NCI-H1436 (cell line): ENCODE measurements around the gene APP.

ENCODE experiments used
- DNase-seq: peaks from one replicate; lab custom pipeline; 2025; lab: John Stamatoyannopoulos, UW

Gene APP

DNA sequence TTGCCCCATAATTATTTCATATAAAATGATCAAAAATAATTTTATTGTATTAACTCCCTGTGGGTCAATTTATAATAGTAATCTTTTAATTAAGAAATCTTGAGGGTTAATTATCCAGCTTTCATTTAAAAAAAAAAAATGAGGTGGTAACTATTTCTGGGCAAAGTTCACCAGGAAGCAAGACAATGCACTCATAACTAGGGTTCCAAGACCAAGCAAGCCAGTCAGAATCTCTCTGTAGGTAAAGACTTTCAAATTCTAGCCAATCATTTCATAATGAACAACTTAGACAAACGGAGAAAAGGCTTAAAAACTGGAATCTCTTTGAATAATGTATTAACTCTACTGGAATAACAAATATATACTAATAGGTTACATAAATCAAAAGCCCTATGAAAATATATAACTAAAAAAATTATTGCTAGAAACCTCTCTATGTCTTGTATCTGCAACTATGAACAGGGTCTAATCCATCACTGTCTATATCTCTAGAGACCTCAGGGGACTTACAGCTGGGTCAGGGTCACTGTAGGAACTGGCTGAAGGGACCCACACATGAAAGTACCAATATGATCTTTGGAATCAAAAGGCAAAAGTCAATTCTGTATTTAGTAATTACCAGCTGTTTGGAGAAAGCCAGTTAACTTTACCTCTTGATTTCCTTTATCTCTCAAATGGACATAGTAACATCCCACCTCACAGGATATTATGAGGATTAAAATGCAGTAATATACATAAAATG lies 43.3 kb downstream of the APP start:
- no peak for DNase-seq

DNA sequence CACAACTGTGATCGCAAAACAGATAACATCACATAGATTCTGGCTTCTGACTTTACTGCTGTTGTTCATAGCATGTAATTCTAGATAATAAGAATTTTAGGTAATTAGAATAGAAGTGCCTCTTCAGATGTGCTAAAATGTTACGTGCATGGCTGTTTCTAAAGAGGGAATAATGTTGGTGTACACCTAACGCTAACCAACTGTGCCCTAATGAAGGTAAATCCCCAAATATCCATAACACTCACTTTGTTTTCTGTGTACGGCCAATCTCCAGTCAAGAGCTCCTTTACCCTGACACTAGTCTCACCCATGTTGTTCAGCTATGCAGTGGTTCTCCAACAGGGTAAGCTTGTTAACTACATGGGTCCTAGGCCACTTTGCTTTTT lies 44.4 kb downstream of the APP start:
- DNase-seq, result no peak

DNA sequence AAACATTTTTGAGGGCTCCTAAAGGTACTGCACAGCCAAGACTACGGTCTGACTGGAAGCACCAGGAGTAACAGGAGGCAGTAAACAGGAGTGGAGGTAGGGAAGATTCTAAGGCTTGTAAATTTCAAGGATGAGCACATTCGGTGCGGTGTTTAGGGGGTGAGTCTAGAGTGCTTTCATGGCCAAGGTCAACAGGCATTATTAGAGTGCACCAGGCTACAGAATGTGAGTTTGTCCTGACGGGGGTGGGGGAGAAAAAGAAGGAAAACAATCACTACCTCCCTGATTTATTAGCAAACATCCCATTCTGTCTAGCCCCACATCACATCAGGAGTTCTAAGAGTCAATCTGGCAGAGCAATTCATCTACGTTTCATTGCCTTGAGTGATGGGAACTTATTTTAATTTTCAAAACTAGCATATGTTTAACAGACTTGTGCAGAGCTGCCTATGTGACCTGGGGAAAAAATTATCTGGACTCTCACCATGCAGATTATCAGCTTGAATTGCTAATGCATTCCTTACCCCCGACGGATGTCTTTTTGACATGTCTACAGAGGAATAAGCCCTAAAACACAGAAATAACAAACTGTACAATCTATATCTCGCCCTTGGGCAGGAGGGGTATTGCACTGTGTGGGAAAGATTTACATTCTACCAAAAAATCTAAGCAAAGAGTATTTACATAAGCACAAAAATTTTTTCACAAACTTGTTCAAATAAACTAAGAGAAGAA lies 45.0 kb downstream of the APP start:
- DNase-seq, result no peak

DNA sequence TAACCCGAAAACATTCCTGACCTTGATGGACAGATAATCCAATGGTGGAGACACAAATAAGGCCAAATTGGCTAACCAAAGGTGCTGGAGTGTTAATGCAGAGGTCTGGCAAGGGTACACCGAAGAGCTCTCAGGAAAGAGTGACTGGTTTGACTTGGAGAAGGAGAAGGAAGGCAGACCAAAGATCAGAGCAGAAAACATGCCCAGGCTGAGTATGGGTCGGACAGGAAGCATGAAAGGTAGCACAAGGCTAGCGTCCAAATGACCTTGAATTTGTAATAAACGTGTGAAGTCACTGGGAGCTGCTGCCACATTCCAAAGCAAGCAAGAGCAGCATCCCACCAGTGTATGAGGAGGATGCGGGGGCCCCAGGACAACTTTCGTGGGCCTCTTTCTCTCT lies 45.7 kb downstream of the APP start:
- DNase-seq, result no peak

DNA sequence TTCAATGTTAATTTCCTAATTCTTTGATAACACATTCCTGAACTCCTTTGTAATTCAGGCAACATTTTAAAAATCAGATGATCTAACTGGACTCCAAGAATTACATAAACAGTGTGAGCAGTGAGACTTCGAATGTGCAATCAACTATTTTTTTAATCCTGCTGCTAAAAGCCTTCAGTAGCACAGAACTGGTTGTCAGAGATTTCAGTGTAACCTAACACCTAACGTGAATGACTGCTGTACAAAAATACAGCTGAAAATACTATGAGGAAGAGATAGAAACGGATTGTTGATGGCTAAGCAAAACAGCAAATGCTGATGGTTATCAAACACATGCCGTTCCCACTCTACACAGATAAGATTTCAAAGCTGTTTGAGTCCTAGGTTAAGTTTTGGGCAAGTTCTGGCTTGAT lies 46.1 kb downstream of the APP start:
- no peak for DNase-seq

DNA sequence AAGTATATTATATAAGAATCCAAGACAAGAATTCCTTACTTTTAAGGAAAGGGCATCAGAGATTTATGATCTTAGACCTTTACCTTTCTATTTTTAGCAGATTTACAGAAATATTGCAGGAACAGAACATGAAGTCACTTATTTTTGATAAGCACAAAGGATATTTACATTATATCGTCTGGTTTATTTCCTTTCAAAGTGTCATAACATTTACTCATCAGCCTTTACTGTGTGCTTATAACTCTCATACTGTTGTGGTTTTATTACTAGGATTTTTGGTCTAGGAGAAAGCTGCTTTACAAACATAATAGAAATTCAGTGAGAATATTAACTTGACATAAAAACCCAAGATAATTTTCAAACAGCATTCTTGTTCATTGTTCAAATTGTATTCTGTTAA lies 47.6 kb downstream of the APP start:
- DNase-seq, result no peak

DNA sequence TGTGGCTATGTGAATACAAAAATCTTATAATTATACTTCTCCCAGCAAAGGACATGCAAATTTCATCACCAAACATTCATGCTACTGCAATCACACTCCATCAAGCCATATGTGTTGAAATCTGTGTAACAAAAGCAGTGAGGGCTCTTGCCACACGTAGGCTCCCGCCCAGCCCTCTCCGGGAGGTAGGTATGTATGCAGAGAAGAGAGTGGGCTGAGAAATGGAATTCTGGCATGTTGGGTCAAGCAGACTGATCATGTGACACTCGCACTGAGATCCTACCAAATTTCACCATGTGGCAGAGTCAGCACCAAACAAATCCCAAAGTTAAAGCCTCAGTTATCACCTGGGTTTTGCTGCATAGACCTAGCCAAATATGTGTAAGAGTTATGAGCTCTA lies 49.7 kb downstream of the APP start:
- DNase-seq, result no peak

DNA sequence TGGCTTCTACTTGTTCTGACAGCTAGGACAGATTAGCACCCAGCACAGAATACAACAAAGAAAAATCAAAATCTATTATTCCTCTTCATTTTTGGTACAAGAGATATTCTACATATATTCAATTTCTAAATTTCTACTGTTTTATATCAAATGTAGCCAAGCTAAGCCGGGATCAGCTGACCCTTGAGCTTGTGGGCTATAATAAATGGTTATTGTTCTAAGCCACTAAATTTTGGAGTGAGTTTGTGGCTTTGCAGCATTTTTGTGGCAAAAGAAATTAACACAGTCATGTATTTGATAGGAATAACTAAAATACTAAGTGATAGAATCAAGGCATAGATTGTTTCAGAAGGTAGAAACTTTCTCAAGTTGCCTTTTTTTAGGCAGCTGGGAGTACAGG lies 50.7 kb downstream of the APP start:
- no peak for DNase-seq

DNA sequence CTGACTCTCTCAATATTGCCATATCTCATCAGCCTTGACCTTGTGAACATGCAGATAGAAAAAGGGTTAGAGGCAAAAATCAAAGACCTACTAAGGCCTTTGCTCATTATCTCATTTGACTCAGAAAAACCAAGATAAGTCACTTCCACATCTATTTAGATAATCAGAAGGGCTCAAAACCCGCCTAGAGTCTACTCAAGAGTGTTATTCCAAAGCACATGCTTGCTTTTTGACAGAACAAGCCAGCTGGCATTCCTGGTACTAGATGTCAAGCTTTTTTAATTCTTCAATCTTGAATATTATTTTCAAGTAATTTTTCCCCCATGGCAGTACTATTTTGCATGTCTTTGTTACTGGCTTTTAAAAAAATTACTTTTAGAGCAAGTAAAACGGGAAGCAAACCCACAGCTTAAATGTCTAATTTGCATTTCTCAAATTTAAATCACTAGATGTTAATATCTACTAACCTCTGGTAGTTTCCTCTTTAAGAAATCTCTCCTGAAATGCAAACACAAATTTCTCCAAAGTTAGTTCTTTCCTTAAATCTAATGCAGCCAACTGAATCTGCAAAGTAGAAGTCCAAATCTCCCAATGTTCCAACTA lies 51.5 kb downstream of the APP start:
- no peak for DNase-seq

DNA sequence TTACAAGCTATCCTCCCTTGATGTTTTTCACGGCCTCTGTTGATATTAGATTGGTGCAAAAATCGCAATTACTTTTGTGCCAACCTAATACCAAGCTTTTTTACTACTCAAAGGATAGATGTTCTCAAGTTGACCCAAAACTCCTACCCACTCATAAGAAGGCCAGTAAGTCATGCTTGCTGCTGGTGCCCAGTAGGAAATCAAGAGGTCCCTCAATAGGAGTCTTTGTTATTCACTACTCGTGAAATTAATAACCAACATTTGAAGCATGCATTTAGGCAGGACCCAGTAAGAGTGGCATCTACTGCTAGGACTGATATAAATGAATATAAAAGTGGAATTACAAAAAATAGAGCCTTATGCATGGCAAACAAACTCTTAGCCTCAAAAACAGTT lies 52.6 kb downstream of the APP start:
- DNase-seq, result no peak

DNA sequence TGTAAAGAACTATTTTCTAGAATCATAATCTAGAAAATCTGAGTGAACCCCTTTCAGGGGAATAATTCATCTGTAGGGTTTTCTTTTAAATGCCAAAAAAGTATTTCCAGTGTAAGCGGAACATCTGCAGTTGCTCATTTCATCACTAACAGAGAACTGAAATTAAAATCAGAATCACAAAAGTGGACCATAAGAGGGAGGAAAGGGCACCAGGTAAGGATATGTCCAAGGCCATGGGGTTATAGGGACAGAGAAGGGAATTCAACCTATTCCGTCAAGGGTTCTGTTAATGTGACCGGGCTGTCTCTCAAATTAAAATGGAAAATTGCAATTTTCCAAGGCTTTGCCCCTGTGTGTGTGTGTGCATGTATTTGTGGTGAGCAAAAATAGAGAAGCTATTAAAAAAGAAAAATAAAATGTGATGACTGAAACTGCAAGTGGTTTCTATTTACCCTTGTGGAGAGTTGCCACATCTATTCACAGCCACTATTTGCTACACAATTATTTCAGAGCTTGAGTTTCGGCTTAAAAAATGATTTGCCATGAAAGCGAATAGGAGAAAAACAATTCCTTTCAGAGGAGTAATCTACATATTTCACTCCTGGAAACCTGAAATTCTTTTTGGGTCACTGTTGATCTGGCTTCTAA lies 53.1 kb downstream of the APP start:
- no peak for DNase-seq

DNA sequence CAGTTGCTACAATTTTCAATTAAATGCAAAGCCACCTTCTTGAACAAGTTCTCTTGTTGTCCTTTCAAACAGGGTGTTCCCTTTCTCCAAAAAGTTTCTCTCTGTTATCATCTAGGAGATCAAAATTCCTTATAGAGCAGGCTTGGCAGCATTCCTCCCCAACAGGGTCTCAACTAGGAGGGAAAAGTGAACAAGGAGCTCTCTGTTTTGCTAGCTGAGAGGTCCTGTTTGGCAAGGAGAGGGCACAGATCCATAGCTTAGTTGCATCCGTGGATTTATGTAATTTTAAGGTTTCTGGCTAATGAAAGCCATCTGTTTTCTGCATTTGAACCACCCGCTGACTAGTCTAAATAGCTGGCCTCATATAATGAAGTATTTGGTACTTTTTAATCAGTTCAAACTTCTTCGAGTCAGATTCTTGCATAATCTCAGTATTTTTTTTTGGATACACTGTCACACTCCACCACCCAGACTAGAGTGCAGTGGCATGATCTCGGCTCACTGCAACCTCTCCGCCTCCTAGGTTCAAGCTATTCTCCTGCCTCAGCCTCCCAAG lies 54.0 kb downstream of the APP start:
- DNase-seq, result no peak

DNA sequence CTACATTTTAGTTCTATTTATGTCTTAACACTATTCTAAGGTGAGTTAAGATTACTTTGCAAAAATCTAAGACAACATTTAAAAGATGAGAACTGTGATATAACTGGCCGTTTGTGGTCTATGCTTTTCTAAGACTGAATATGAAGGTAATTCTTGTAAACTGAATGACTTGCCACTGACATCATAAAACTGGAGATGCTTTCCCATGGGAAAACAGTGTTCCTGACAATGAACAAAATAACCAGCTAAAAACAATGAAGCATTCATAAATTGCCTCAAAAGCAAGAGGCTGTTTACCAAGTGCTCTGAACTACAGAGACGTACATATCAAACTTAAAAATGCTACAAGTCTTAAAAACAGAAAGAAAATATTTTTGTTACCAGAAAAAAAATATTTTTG lies 54.7 kb downstream of the APP start:
- DNase-seq, result no peak

DNA sequence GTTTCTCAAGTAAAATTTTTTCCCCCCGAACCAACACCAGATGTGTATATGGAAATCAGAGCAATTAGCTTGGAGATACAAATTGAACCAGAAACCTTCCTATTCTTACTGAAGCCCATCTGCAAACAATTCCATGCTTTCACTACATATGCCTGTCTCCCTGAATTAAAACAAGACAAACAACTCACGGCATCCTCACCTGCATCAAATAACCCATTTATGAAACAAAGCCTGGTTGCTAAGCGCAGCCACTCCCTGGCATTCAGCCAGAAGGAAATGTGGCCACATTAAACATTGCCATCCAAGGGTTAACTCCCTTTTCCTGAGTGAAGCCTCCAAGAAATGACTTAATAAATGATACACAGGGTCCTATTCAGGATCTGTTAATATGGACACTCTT lies 55.3 kb downstream of the APP start:
- DNase-seq, result peak; percentile 85

DNA sequence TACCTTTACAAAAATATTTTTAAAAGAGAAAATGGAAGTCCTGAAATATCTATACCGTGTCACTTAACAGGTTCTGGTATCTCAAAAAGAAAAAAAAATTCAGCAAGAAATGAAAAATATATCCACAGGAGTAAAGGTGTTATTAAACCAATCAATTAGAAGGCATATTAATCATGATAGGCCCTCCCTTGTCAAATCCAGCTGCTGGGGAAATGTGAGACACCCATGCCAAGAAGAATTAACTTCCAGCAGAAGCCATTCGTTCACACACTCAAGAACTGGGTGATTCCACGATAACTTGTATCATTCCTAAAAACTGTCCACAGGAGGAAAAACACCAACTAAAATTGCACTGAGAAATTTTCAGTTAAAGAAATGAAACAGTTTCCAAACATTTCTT lies 57.6 kb downstream of the APP start:
- DNase-seq, result no peak

DNA sequence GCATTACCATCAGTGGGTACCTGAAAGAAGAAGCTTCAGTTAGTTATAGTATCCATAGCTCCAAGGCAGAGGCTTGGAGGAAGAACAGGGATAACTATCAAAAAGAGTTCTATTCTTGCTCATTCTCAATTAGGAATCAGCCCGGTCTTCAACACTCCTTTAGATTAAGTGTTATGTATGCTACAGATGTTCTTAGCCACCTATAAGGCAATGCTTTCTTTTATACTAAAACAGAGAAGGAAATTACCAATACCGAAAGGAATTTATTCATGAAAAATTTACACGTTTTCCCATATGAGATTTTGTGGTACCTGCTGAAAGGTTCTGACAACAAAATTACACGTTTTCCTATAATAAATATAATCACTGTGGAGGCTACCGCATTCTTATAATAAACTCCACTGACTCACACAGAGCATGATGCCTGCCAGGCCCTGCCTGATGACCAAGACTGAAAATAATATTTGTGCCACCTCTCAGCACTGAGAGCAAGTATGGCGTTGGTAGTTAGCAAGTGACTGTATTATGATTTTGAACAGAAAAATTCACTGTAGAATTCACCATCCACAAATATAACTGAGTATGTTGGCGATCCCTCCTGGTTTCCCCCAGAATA lies 58.3 kb downstream of the APP start:
- DNase-seq, result no peak

DNA sequence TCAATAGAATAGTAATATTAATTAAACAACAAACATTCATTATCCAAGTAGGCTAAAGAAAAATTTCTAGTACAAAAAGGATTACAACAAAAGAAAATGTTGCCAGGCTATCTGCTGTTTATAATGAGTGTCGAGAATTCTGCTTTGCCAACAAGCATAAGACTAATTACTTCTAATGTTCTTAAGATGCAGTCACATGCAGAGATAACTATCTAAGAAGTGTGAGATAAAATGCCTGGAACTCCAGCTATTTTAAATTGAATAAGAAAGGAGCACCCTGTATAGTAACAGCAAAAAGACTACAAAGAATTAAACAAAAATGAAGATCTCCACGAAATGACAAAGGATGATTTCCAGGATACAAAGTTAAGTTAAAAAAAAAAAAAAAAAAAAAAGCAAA lies 59.9 kb downstream of the APP start:
- no peak for DNase-seq

DNA sequence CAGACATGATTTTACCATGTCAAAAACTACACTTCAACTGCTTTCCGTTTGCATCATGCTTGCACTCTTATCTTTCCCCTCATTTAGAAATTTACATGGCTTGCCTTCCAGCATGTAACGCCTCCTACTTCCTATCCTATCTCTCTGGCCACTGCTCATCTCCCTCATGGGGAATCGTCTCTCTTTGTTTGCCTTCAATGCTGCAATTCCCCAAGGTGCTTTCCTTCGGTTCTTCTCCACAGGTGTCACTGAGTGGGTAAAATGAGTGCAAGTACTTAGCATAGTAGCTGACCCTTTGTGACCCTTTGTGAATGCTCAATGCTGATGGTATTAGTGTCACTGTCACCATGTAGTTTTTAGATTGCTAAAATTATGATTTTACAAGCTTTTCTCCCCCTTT lies 63.1 kb downstream of the APP start:
- DNase-seq, result peak; percentile 19

DNA sequence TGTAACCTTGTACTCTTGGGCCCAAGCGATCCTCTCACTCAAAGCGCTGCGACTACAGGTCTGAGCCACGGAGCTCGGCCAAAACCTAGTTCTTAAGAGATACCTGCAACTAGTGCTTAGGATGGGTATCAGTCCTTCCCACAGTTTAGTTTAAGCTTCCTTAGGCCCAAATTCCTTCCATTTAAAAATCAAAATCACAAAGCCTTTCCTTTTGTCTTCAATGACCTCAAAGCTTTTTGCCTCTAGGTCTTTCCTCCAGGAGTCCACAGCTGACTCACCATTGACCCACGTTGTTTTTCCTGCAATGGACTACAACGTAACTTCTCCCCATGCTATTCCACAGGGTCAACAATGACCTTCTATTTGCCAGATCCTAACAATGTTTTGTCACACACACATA lies 64.0 kb downstream of the APP start:
- no peak for DNase-seq

DNA sequence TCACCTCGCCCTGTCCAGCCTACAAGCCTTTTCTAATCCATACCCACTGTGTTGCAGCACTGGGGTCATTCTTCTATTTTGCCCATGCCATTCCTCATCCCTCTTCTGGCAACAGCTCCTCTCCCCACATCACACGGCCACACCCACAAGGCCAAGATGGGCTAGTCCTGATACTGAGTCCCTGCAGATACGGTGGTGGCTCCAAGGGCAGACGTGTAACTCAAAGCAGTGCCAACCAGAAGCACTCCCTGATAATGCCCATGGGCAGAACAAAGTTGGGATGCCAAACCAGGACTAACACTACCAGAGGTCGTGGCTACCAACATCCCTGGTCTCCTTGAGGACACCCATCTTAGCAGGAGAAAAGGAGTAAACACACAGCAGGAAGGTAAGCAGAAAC lies 64.8 kb downstream of the APP start:
- no peak for DNase-seq

DNA sequence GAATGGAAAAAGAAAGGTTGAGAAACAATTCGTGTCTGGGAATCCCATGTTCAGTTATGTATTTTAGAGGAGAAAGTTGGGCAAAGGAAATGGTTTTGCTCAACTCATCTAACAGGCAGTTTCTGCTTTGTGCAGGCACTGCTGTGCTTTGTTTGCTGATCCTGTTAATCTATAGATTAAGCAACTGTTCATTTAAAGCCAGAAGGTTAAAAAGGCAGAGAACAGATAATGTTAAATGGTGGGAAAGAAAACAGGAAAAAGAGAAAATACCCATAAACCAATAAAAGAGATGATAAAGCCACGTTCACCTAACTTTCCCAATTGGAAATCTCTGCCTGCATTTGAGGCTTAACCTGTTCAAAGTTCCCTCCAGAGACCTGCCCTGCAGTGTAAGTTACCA lies 70.0 kb downstream of the APP start:
- DNase-seq, result no peak

DNA sequence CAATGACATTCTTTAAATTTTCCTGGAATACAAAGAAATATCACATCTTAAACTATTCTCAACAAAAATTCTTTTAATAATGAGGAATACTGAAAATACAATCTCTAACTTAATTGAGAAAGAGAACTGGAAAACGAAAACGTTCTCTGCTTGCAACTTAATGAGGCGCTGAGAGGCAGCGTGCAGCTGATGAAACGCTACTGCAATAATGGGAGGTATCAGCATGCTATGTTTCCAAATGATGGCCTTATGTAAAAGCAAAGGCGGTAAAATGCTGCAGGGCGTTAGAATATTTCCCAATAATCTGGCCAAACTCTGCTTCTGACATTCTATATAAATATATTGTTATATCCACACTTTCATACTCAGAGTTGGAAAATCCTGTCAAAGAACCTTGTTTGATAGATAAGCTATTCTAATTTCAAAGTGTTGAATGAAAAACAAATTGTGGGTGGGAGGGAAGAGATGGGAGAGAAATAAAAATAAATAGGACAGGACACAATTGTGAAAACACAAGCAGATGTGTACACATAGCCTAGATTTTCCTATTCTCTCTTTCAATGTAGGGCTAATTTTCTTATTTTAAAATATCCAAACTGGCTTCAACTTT lies 70.9 kb downstream of the APP start:
- DNase-seq, result peak; percentile 51
